Measurements from ENCODE around the gene ROBO1.

GRCh38 chr3:78822726-78823125, 945.1 kb downstream of the ROBO1 start:
- TF ChIP-seq POLR2A (IDR thresholded peaks at IDR 0.05; ENCODE audit: low read length): no peak
- TF ChIP-seq GATA1 (IDR thresholded peaks at IDR 0.05; ENCODE audit: low read depth, low read length): no peak
